T47D (cell line): ENCODE results near the gene MEFV.
"Not testable (repeated sequence)": the region's sequence is repeated elsewhere in the genome, so short reads cannot be mapped to it uniquely, and the experiment has no call there.

ENCODE experiments used
- DNase-seq, 2 experiments: peaks; one replicate each; pipeline versions ENCODE4 v3.0.0 to v3.0.0-alpha.2; 2011 to 2012; ENCODE audit warnings: low read depth in 1 of 2, low spot score in 1 of 2
- JUND ChIP-seq: IDR thresholded peaks from 2 replicates; pipeline ENCODE4 v1.6.1; 2012; ENCODE audit warnings: low read depth
- in situ Hi-C: cut with HindIII; loops from 2 replicates; pipeline ENCODE4 v1.10.0; 2016; ENCODE audit warnings: low sequenced_read_pairs, low pct_unique_long_range_greater_than_20kb

MEFV gene

DNA sequence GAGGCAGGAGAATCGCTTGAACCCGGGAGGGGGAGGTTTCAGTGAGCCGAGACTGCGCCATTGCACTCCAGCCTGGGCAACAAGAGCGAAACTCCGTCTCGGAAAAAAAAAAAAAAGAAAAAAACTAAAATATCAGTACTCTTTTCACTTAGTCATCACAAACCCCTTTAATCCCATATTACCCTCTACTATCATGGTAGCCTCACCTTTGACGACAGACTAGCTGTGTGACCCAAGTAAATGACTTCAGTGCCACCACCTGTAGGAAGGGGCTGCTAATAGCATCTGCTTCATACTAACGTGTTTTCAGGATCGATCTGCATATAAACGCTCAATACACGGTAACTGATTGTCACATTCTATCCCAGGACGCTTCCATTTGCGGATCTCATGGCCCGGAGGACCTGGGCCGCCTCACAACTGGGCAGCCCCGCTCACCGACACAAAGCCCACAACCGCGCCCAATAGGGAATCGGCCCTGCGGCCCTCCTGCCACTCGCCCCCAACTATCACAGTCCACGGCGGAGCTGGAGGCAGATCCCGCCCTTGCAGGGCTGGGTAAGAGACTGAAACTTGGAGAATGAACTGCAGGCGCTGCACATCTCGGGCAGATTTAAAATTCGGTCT lies 25.8 kb upstream of the MEFV start:
- DNase-seq, result no peak
- in situ Hi-C loops, result no loop called here
- TF ChIP-seq JUND, result no peak

DNA sequence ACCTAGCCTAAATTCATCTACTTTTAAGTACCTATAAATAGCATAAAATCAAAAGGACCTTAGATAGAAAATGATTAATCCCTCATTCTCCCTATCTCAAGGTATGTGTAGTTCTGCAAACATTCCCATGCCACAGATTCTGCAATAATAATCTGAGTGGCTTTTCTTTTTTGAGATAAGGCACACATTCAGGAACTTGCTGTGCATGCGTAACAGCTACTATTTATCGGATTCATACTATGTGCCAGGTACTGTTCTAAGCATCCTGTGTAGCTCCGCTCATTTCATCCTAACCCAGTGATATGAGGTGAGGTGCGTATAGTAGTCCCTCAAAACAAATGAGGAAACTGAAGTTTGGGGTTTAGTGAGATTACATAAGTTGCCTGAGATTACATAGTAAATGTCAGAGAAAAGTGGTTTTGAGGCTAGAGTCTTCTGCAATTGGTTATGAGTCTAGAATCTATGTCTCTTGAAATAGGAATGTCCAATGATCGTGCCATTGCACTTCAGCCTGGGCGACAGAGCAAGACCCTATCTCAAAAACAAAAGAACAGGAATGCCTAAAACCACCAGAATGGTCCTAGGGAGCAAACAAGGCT lies 24.9 kb upstream of the MEFV start:
- in situ Hi-C loops, result no loop called here
- TF ChIP-seq JUND, result no peak
- no peak for DNase-seq

DNA sequence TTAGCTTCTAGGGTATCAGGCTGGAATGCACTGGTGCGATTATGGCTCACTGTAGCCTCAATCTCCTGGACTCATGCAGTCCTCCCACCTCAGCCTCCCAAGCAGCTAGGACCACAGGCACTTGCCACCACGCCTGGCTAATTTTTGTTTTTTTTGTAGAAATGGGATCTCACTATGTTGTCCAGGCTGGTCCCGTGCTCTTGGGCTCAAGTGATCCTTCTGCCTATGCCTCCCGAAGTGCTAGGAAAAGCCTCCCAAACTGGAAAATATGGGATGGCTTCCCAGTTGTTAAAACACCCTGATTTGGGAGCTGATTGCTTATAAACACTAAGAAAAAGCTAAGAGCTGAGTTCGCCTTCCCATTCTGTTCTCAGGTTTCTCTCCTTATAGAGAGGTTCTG lies 20.2 kb upstream of the MEFV start:
- TF ChIP-seq JUND, result no peak
- in situ Hi-C loops, result no loop called here

DNA sequence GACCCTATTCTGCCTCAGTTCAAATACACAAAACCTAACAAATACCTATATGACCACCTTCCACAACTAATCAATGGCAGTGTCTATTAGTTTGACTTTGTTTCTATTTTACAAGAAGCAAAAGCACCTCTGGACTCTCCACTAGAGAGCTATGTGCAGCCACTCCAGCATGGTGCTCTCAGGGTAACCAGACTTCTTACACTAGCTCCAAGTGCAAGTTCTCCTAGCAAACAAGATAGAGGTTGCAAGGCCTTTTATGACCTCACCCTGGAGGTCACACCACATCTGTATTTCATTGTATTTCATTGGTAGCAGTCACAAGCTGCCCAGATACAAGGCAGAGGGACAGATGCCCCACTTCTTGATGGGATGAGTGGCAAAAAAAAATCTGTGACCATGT lies 18.5 kb upstream of the MEFV start:
- in situ Hi-C loops, result no loop called here
- DNase-seq, result no peak
- no peak for TF ChIP-seq JUND

More for the DNA sequence above, 20.2 kb upstream of the MEFV start:
- DNase-seq, result no peak

DNA sequence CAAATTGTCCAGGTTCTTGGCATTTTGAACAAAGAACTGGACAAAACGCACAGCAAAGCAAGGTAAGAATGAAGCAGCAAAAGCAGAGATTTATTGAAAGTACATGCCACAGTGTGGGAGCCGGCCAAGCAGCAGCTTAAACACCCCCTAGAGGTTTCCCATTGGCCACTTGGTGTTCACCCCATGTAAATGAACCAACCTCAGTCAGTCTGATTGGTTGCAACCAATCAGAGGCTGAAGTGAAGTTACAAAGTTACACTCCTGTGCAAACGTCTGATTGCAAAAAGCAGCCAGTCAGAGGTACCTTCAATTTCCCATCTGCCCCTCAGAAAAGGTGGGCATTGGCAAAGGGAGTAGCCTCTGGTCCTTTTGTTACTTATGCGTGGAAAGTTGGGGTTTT lies 18.1 kb upstream of the MEFV start:
- TF ChIP-seq JUND, result no peak
- DNase-seq, result peak in 1 of 2 experiments; percentile 64
- in situ Hi-C loops, result no loop called here

DNA sequence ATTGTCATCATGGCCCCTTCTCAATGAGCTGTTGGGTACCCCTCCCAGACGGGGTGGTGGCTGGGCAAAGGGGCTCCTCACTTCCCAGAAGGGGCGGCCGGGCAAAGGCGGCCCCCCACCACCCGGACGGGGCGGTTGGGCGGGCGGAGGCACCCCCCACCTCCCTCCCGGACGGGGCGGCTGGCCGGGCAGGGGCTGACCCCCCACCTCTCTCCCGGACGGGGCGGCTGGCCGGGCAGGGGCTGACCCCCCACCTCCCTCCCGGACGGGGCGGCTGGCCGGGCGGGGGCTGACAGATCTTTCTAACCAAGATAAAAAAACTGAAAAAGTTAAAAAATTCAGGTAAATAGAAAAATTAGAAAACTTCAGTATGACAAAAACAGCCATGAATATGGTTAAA lies 14.8 kb upstream of the MEFV start:
- in situ Hi-C loops, DNase-seq: not testable (repeated sequence)

DNA sequence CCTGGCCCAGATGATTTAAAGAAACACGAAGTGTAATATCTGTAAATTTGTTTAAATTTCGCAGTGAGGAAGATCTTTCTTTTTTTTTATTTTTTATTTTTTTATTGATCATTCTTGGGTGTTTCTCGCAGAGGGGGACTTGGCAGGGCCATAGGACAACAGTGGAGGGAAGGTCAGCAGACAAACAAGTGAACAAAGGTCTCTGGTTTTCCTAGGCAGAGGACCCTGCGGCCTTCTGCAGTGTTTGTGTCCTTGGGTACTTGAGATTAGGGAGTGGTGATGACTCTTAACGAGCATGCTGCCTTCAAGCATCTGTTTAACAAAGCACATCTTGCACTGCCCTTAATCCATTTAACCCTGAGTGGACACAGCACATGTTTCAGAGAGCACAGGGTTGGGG lies 14.3 kb upstream of the MEFV start:
- DNase-seq, in situ Hi-C loops: not testable (repeated sequence)

DNA sequence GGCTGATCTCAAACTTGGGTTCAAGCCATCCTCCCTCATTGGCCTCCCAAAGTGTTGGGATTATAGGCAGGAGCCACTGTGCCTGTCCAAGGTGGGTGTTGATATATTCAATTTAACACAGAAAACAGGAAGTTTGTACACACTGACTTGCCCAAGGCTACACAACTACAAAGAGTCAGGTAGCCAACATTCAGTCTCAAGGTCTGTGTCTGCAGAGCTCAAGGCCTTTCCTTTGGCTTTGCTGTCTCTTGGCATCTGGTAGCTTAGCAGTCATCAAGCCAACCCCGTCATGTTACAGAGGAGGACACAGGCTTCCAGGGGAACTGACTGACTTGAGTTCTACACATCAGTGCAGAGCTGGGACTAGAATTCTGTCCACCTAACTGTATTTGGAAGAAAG lies 11.9 kb upstream of the MEFV start:
- no peak for DNase-seq
- in situ Hi-C loops, result no loop called here
- TF ChIP-seq JUND, result no peak

DNA sequence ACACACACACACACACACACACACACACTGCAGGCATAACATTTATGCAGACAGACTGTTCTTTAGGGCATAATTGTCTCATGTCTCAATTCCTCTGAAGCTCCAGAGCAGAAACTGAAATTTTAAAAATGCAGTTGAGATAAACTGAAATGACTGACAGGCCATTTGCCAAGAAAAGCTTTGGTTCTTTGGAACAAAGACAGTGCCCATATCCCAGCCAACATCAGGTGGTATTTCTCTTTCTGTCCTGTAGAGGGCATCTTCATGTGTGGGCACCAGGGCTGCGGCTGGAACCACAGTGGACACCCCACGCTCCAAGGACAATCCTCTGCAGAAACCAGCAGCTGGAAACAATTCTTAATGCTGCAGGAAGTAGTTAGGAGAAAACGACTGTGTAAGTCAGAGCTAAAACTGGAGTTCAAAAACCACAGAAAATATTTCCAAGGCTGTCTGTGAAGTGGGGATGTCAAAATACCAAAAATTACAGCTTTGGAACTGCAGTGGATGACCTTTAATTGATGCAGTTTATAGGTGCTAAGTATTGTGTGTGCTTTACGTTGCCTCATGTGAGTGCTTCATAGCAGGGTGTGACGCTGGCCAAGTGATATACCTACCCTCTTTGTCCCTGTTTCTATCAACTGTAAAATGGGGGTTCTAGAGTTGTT lies 10.6 kb upstream of the MEFV start:
- in situ Hi-C loops, result no loop called here
- peak; percentile 30 to 74 for DNase-seq
- no peak for TF ChIP-seq JUND

DNA sequence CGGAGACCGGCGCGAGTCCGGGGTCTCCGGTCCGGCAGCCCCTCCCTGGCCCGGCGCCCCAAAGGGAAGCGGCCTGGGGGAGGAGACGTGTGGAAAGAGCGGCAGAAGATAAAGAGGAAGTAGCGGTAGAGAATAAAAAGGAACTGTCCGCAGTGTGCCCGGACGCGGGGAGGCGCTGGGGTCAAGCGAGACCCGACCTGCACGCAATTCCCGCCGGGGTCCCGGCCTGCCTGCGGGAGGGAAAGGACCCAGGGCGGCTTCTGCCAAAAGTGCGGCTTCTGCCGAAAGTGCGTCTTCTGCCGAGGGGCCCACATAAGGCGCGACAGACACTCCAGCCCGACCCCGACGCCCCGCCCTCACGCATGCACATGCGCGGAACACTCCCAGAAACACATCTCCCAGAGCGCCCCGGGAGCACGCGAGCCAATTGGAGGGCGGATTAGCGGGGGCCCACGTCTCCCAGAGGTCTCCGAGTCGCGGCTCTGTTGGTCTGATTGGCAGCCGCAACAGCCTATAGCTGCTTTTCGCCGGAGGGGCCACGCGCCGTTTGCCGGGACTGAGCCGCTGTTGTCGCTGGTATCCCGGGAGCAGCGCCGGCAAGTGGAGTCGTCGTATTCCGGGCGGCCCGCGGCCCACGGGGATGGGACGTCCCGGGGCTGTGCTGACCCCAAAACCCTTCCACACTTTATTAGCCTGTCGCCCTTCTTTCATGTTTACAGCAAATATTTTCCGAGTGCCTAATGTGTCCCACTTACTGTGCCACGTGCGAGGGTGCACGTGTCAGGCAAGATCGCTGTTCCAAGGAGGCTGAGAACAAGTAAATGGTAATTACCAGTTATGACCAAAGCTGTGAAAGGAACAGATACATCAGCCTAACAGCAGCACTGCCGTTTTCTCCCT lies 8.0 kb upstream of the MEFV start:
- no peak for TF ChIP-seq JUND
- DNase-seq, result peak; percentile 98 to 99
- in situ Hi-C loops, result no loop called here

DNA sequence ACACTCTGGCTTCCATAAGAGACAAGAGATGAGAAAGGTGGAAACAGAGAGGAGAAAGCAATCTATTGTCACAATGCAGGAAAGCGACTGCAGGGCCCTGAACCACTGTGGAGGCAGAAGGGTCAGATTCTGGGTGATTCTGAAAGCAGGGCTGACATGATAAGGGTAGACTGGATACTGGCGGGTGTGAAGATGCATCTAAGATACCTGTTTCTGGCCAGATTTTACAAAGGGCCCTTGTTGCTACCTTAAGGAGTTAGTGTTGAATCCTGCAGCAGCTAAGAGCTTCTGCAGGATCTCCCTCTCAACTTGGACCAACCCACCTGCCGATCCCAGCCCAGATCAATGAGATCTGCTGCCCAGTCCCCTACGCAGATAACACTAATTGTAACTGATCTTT lies 6.1 kb upstream of the MEFV start:
- in situ Hi-C loops, result no loop called here
- DNase-seq, result no peak
- no peak for TF ChIP-seq JUND

DNA sequence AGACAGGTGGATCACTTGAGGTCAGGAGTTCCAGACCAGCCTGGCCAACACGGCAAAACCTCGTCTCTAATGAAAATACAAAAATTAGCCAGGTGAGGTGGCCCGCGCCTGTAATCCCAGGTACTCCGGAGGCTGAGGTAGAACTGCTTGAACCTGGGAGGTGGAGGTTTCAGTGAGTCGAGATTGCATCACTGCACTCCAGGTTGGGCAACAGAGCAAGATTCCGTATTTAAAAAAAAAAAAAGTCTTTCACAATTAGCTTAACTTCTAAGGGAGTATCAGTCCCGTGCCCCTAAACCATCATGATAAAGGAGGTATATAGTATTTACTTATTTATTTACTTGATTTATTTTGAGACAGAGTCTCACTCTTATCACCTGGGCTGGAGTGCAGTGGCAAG lies 3.4 kb upstream of the MEFV start:
- no peak for TF ChIP-seq JUND
- no peak for DNase-seq
- in situ Hi-C loops, result no loop called here
